Esophagus squamous epithelium (tissue), 4 donors: ENCODE data around the gene C3.

Experiments
- CTCF ChIP-seq, 6 experiments: fragments of 450-650 bp in 4 of 6; fragments of 200-600 bp in 2 of 6; sonication (generic) in 2 of 6; IDR thresholded peaks; one replicate each; pipeline ENCODE4 v1.5.1; 2016 to 2019; ENCODE audit warnings: antibody characterized with exemption in 6 of 6, mild to moderate bottlenecking in 4 of 6, moderate library complexity in 4 of 6
- POLR2A ChIP-seq, 4 donors: fragments of 450-650 bp; IDR thresholded peaks; one replicate each; pipeline ENCODE4 v1.6.1; 2017; ENCODE audit warnings: antibody characterized with exemption in 4 of 4, mild to moderate bottlenecking in 4 of 4, moderate library complexity in 3 of 4

DNA sequence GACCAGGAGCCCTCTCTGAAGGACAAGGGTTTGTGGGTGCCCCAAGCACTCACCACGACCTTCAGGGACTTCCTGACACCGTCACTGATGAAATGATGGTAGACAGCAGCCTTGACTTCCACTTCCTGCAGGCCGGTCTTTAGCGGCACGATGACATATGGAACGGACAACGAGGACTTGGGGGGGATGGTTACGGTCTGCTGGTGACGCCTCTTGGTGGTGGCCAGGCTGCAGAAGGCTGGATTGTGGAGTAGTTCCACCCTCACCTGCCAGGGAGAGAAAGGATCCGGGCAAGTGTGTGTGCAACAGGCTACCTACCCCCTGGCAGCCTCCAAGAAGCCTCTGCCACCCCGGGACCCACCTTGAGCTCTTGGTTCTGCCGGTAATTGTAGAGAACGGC lies 23.2 kb downstream of the C3 start:
- TF ChIP-seq CTCF (IDR thresholded peaks at IDR 0.05), result no peak
- TF ChIP-seq POLR2A (IDR thresholded peaks at IDR 0.05), result no peak
